ENCODE measurements around the gene ASTN2.

The ASTN2 gene
- total RNA-seq = 0.21 to 5.0 (median 1.2) reads per million in 17 experiments

- DNase-seq = no peak
Measured at GRCh38 chr9:117414906-117415331, at the start of gene ASTN2. TSS of gene ASTN2 (minus strand) at chr9:117415057. CDS start at chr9:117414938, 119 bp downstream.

GRCh38 chr9:117462861-117463260, 48.0 kb upstream of the ASTN2 start:
- no peak for DNase-seq

GRCh38 chr9:117461386-117461785, 46.5 kb upstream of the ASTN2 start:
- no peak for DNase-seq

GRCh38 chr9:117460743-117461142, 45.9 kb upstream of the ASTN2 start:
- no peak for DNase-seq

- no peak for DNase-seq
Measured at GRCh38 chr9:117459913-117460312, 45.1 kb upstream of the ASTN2 start.

- DNase-seq = no peak
Measured at GRCh38 chr9:117458066-117458465, 43.2 kb upstream of the ASTN2 start.

GRCh38 chr9:117454711-117455110, 39.9 kb upstream of the ASTN2 start:
- DNase-seq = no peak

- DNase-seq = no peak
Measured at GRCh38 chr9:117453737-117454136, 38.9 kb upstream of the ASTN2 start.

- no peak for DNase-seq
Measured at GRCh38 chr9:117451311-117451710, 36.5 kb upstream of the ASTN2 start.

- no peak for DNase-seq
Measured at GRCh38 chr9:117448066-117448465, 33.2 kb upstream of the ASTN2 start.

GRCh38 chr9:117445631-117446030, 30.8 kb upstream of the ASTN2 start:
- DNase-seq = no peak

GRCh38 chr9:117444501-117444900, 29.6 kb upstream of the ASTN2 start:
- no peak for DNase-seq

- no peak for DNase-seq
Measured at GRCh38 chr9:117437283-117437682, 22.4 kb upstream of the ASTN2 start.

GRCh38 chr9:117435630-117436261, 20.9 kb upstream of the ASTN2 start:
- DNase-seq = no peak

GRCh38 chr9:117434566-117434965, 19.7 kb upstream of the ASTN2 start:
- DNase-seq = no peak

- no peak for DNase-seq
Measured at GRCh38 chr9:117430813-117431212, 16.0 kb upstream of the ASTN2 start.

- no peak for DNase-seq
Measured at GRCh38 chr9:117427357-117427913, 12.6 kb upstream of the ASTN2 start.

- DNase-seq = no peak
Measured at GRCh38 chr9:117425566-117425965, 10.7 kb upstream of the ASTN2 start.

- DNase-seq = no peak
Measured at GRCh38 chr9:117424291-117424690, 9.4 kb upstream of the ASTN2 start.

GRCh38 chr9:117418111-117418510, 3.3 kb upstream of the ASTN2 start:
- DNase-seq = no peak

GRCh38 chr9:117416856-117417255, 2.0 kb upstream of the ASTN2 start:
- DNase-seq = no peak

- no peak for DNase-seq
Measured at GRCh38 chr9:117415358-117415914, 579 bp upstream of the ASTN2 start.

GRCh38 chr9:117414220-117414905, 494 bp downstream of the ASTN2 start:
- peak in 2 of 4 experiments; percentile 5 to 20 for DNase-seq

Data from suppressor macrophage (primary cell).